ENCODE data around the gene FBXL17. TPM values are rescaled to one million over a fixed set of nuclear protein-coding genes. Genes with fewer than 3 reads are reported as not detected.

FBXL17 gene
- total and polyA plus RNA-seq, 9 of the 15 experiments (the other 6 are each of a cell fraction or from before 2014, with no cell fraction given) = 0.32 to 5.4 (median 1.8) TPM

GRCh38 chr5:108167174-108167573 lies 214.7 kb downstream of the FBXL17 start:
- H3K4me1 ChIP-seq (replicated peaks in 1 of 2; ENCODE audit: control insufficient read depth in 2 of 2, insufficient read depth in 2 of 2, low read length in 2 of 2) = no peaks in the 10 kb centered on the region
- BruUV-seq (replicated peaks) = no TSS peak
- no peak overlapping the region for H3K9ac ChIP-seq (ENCODE audit: insufficient read depth in 1 of 2, low read depth in 2 of 2, low read length in 2 of 2)
- no peak overlapping the region for H3K4me3 ChIP-seq
- H4K20me1 ChIP-seq (replicated peaks; ENCODE audit: control insufficient read depth, insufficient read depth, low read length) = no peaks in the 10 kb centered on the region
- ChIA-PET CTCF (ENCODE audit: low intra/inter-chr PET ratio) (no interaction called here), POLR2A (interaction anchor here (0.6 kb wide), 1 partner anchor 11 kb away, joined by 3 read pairs; no protein-coding TSS in a partner anchor)
- ATAC-seq (no peak), FAIRE-seq (no peak), DNase-seq (ENCODE audit: extremely low read depth in 1 of 4, low spot score in 3 of 4) (no peak)
- H3K27ac ChIP-seq (ENCODE audit: extremely low read depth, low read depth, low read length) = no peak overlapping the region
- H3K9me1 ChIP-seq (ENCODE audit: control insufficient read depth, insufficient read depth, low read length) = no peaks in the 10 kb centered on the region
- no peak overlapping the region for H2AFZ ChIP-seq (ENCODE audit: low read depth, low read length)
- H3K4me2 ChIP-seq (ENCODE audit: insufficient read depth, low read length) = no peak overlapping the region
- H3K9me3 ChIP-seq (replicated peaks; ENCODE audit: control insufficient read depth, insufficient read depth, low read depth, low read length) = no peaks in the 10 kb centered on the region
- H3K27me3 ChIP-seq (ENCODE audit: control insufficient read depth in 2 of 2, insufficient read depth in 2 of 2, low read length in 2 of 2) = no peaks in the 10 kb centered on the region
- WGBS (ENCODE audit: insufficient coverage, low coverage, missing lambda C conversion rate) = 0% methylated on average over 2 of the region's 2 CpGs
- in situ Hi-C loops (cut with MboI) = no loop called here
- H3K79me2 ChIP-seq (ENCODE audit: control insufficient read depth, insufficient read depth, low read length) = no peaks in the 10 kb centered on the region
- no peaks in the 10 kb centered on the region for H3K36me3 ChIP-seq (ENCODE audit: control insufficient read depth, insufficient read depth, low read length)
- TF ChIP-seq ERF (CRISPR knock-in tag; IDR thresholded peaks at IDR 0.05) = no peak
- TF ChIP-seq POLR2A (conservative IDR thresholded peaks at IDR 0.05) = no peak
- no peak for TF ChIP-seq ZBTB11 (CRISPR knock-in tag; IDR thresholded peaks at IDR 0.05)
- TF ChIP-seq PREB (CRISPR knock-in tag; IDR thresholded peaks at IDR 0.05) = no peak
- no peak for TF ChIP-seq SIN3A (IDR thresholded peaks at IDR 0.05; ENCODE audit: borderline replicate concordance in 2 of 2, control insufficient read depth in 1 of 2, low read depth in 2 of 2, low read length in 2 of 2)
- no peak for TF ChIP-seq ZNF592 (IDR thresholded peaks at IDR 0.05)
- no peak for TF ChIP-seq ZBTB33 (CRISPR knock-in tag; IDR thresholded peaks at IDR 0.05)
- intact Hi-C loops (cut with micrococcal nuclease) = no loop called here

Data from K562 (cell line).